Measurements from ENCODE around the gene SFXN4.
"Not testable (repeated sequence)": the region's sequence is repeated elsewhere in the genome, so short reads cannot be mapped to it uniquely, and the experiment has no call there.

The SFXN4 gene

DNA sequence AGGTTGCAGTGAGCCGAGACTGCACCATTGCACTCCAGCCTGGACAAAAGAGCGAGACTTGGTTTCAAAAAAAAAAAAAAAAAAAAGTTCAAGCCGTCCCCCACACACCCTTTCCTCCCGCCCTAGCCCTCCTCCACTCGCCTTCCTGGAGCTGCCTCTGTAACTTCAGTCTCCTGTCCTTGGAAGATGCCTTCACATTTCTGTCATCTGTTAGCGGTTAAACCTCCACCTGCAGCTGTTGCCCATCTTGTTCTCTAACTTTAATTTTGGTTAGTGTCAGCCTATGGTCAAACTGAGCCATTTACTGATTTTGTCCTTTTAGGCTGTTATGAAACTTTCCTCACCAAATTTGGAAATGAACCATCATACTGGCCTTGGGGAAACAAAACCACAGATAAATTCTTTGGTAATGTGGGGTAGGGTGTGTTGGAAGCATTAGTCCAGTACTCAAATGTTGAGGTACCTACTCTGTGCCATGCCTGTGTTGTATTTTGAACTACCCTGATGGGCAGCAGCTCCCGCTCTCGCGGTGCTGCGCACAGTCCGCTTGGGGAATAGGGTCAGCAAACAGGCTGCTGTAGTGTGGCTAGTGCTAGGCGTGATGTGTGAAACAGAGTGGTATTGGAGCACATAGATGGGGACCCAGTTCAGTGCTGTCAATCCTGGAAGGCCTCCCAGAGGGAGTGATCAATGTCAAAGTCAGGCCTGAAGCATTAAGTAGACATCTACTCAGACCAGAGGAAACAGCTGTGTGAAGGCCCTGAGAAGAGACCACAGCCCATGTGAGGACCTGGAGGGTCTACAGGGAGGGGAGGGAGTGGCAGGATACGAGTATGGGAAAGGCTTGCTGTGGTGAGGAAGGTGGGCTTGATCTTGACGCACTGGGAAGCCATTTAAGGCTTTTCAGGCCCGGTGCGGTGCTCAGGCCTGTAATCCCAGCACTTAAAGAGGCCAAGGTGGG, 26.9 kb downstream of the SFXN4 start:
- DNase-seq, result no peak

GRCh38 chr10:119137878-119138277, 27.6 kb downstream of the SFXN4 start:
- not testable (repeated sequence) for DNase-seq

DNA sequence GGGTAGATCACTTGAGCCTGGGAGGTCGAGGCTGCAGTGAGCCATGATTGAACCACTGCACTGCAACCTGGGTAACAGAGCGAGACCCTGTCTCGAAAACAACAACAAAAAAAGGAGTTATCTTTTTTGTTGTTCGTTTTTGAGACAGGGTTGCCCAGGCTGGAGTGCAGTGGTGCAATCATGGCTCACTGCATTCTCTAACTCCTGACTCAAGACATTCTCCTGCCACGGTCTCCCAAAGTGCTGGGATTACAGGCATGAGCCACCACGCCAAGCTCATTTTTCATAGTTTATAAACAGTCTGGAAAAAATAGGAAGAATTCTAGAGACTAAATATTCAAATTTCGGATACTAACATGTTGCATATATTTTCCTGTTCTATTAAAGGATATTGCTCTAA, 29.4 kb downstream of the SFXN4 start:
- DNase-seq, result no peak

DNA sequence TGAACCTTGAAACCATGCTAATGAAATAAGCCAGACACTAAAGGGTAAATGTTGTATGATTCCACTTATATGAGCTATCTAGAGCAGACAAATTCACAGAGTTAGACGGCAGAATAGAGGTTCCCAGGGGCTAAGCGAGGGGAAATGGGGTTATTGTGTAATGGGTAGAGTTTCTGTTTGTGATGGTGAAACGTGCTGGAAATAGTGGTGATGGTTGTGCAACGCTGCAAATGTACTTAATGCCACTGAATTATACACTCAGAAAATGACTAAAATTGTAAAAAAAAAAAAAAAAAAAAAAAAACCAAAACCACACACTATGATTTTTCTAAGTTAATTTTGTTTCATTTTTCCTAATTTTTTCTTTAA, 30.0 kb downstream of the SFXN4 start:
- no peak for DNase-seq

DNA sequence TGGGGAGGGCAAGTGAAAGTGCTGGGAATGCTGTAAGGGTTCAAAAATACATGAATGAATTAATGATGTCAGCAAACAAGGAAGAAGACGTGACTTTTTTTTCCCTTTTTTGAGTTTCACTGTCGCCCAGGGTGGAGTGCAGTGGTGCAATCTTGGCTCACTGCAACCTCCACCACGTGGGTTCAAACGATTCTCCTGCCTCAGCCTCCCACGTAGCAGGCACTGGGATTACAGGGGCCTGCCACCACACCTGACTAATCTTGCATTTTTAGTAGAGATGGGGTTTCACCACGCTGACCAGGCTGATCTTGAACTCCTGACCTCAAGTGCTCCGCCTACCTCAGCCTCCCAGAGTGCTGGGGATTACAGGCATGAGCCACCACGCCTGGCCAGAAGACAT, 31.6 kb downstream of the SFXN4 start:
- no peak for DNase-seq

DNA sequence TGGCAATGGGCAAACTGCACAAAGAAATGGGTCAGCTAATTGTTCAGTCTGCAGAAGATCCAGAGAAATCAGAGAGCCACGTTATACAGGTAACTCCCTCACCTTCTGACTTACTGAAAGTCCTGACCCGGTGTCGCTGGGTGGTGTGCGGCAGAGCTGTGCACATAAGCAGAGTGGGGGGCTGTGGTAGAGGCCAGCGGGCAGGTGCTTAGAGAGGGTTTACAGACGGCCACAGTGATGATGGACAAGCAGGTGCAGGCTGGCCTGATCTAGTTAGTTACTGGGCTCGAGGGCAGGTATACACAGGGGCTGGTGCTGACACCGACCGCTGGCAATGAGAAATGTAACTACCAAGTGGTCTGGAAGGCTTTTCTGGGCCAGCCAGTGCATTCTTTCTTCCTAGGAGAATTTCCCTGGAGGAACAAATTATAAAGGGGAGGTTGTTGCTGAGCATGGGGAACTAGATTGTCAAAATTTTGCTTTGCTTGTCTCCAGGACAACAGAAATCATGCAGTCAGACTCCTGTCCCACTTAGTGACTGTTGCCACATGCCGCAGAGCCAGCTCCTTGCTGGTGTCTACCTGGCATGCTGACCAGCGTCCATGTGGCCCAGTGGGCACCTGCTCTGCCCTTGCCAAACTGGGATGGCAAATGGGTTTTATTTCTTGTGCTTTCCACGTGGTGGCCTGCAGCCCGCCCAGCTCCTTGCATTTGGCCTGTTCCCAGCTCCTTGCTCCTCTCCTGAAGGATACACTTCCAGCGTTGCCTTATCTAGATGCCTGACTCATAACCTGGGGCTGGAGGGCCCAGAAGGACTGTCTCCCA, 32.8 kb downstream of the SFXN4 start:
- no peak for DNase-seq

GRCh38 chr10:119131512-119132240, 33.8 kb downstream of the SFXN4 start:
- no peak for DNase-seq

- DNase-seq, result no peak
These were observed 35.8 kb downstream of the SFXN4 start for GRCh38 chr10:119129721-119130120.

DNA sequence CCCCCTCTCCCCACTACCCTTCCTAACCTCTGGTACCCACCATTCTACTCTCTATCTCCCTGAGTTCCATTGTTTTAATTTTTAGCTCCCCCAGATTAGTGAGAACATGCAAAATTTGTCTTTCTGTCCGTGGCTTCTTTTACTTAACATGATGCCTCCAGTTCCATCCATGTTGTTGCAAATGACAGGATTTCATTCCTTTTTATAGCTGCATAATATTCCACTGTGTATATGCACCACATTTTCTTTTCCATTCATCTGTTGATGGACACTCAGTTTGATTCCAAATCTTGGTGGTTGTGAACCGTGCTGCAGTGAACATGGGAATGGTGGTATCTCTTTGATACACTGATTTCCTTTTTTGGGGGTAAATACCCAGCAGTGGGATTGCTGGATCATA, 39.6 kb downstream of the SFXN4 start:
- no peak for DNase-seq

DNA sequence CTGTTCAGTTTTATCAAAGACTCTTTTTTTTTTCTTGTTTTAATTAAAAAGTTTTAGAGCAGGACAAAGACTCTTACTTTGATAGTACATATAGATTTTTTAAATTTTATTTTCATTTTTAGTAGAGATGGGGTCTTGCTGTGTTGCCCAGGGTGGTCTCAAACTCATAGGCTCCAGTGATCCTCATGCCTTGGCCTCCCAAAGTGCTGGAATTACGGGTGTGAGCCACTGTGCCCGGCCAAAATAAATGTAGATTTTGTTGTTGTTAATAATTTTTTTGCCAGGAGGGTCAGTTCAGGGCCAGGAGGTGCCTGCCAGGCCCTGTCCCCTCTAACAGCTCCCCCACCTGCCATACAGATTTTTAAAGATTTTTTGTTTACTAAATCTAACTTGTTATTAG, 44.6 kb downstream of the SFXN4 start:
- DNase-seq, result no peak

GRCh38 chr10:119120413-119120867, 45.1 kb downstream of the SFXN4 start:
- no peak for DNase-seq

- no peak for DNase-seq
These were observed 46.1 kb downstream of the SFXN4 start for GRCh38 chr10:119119400-119119799.

DNA sequence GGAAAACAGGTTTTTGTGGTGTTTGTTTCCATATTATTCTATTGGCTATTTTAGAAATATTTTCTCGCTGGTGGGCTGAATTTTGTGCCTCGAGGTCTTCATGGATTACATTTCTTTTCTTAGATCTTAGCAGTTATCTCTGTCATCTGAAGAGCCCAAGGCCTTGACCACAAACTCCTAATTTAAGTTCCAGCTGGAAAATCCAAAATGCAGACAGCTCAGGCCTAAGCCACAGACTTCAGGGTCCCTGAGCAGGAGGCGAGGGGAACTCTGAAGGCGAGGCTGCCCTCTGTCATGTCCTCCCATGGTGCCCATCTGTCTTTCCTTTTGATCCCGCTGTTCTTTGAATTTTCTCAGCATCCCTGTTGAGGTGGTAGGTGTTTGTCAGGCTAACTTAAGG, 47.3 kb downstream of the SFXN4 start:
- DNase-seq, result no peak

DNA sequence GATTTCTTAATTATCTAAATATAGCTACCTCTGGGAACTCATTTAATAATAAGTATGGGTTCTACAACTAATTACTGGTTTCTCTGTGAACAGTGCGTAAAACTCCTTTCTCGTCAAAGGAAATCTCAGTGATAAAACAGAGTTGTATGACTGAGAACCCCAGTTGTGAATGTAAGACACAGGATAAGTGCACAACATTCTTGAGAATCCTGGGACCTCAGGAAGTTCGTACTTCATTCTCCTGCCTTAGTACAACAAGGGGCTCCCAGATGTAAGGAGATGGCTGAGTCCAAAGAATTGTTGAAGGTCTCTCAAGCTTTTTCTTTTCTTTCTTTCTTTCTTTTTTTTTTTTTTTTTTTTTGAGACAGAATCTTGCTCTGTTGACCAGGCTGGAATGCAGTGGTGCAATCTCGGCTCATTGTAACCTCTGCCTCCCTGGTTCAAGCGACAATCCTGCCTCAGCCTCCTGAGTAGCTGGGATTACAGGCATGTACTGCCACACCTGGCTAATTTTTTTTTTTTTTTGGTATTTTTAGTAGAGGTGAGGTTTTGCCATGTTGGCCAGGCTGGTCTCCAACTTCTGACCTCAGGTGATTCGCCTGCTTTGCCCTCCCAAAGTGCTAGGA, 49.1 kb downstream of the SFXN4 start:
- no peak for DNase-seq

GRCh38 chr10:119115926-119116325, 49.6 kb downstream of the SFXN4 start:
- DNase-seq, result no peak

- DNase-seq, result no peak
These were observed 51.5 kb downstream of the SFXN4 start for GRCh38 chr10:119113751-119114732.

GRCh38 chr10:119112056-119112455, 53.5 kb downstream of the SFXN4 start:
- no peak for DNase-seq

GRCh38 chr10:119107771-119108170, 57.7 kb downstream of the SFXN4 start:
- DNase-seq, result not testable (repeated sequence)

DNA sequence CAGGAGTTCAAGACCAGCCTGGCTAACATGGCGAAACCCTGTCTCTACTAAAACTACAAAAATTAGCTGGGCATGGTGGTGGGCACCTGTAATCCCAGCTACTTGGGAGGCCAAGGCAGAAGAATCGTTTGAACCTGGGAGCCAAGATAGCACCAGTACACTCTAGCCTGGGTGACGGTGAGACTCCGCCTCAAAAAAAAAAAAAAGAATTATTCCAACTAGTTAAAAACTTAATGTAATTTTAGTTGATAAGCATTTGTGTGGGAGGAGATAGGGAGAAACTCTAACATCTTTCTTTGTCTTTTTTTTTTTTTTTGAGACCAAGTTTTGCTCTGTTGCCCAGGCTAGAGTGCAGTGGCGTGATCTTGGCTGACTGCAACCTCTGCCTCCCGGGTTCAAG, 58.4 kb downstream of the SFXN4 start:
- not testable (repeated sequence) for DNase-seq

DNA sequence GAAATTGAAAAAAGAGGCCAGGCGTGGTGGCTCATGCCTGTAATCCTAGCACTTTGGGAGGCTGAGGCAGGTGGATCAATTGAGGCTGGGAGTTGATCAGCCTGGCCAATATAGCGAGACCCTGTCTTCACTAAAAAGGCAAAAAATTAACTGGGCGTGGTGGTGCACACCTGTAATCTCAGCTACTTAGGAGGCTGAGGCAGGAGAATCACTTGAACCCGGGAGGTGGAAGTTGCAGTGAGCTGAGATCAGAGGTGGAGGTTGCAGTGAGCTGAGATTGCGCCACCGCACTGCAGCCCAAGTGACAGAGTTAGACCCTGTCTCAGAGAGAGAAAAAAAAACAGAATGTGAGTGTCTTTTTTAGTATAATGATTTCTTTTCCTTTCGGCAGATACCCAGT, 59.6 kb downstream of the SFXN4 start:
- not testable (repeated sequence) for DNase-seq

DNA sequence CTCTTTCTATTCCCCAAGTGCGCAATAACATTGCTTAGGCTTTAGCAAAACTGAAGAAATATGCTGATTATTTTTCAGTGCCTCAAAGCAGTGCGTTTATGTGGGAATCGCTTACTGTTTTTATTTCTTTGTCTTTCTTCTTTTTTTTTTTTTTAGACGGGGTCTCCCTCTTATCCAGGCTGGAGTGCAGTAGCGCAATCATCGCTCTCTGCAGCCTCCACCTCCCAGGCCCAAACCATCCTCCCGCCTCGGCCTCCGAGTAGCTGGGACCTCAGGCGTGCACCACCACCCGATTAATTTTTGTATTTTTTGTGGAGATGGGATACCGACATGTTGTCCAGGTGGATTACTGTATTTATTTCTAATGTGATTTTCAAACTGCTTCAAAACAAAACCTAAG, 60.4 kb downstream of the SFXN4 start:
- no peak for DNase-seq

GRCh38 chr10:119104654-119105015, 60.9 kb downstream of the SFXN4 start:
- DNase-seq, result no peak
